IMR-90 (cell line): ENCODE results near the gene FLVCR2. TPM values are rescaled to one million over a fixed set of nuclear protein-coding genes. Genes with fewer than 3 reads are reported as not detected.

Source experiments
- ATAC-seq: fragments of 200-7000 bp; cut with Tn5 transposase; 2 replicates; pipeline ENCODE4 v1.9.1; 2020; ENCODE audit warnings: low read depth, mild to moderate bottlenecking, moderate library complexity
- BruUV-seq: library from RNA; stranded (reverse); fragments of 400-500 nt; replicated peaks from 2 replicates; lab custom pipeline; 2021; lab: Mats Ljungman, UMichigan
- CTCF ChIA-PET: fragments of 300-600 bp; formaldehyde crosslinking; extraction: SDS; loops from one replicate; lab custom pipeline; 2021; ENCODE audit warnings: antibody characterized with exemption; lab: Yijun Ruan, JAX
- POLR2A ChIA-PET: fragments of 300-600 bp; sonication (Branson Sonifier 250); formaldehyde crosslinking; loops from one replicate; lab custom pipeline; 2022; ENCODE audit warnings: antibody characterized with exemption; ENCODE audit not compliant: unreplicated experiment; lab: Charles Lee
- DNase-seq: peaks from one replicate; pipeline ENCODE4 v3.0.0; 2013
- H2AFZ ChIP-seq: replicated peaks from 2 replicates; pipeline ENCODE3; 2013; ENCODE audit warnings: low read length, mild to moderate bottlenecking; ENCODE audit not compliant: poor library complexity
- H2AK5ac ChIP-seq: 2 replicates; pipeline ENCODE4 v1.6.1; 2013; ENCODE audit warnings: low read depth, low read length, inconsistent platforms
- H2AK9ac ChIP-seq: replicated peaks from 2 replicates; pipeline ENCODE3; 2013; ENCODE audit warnings: mild to moderate bottlenecking, low read depth, low read length, moderate library complexity; ENCODE audit not compliant: poor library complexity
- H2BK120ac ChIP-seq: 2 replicates; pipeline ENCODE4 v1.6.1; 2013; ENCODE audit warnings: low read depth, low read length, inconsistent platforms
- H2BK15ac ChIP-seq: 3 replicates; pipeline ENCODE4 v1.6.1; 2013; ENCODE audit warnings: low read depth, low read length, inconsistent platforms
- H2BK20ac ChIP-seq: 2 replicates; pipeline ENCODE4 v1.6.1; 2013; ENCODE audit warnings: low read depth, mild to moderate bottlenecking, inconsistent platforms, low read length, moderate library complexity
- H2BK5ac ChIP-seq: 2 replicates; pipeline ENCODE4 v1.6.1; 2013; ENCODE audit warnings: mild to moderate bottlenecking, low read depth, low read length, inconsistent platforms; ENCODE audit not compliant: poor library complexity, severe bottlenecking
- H3K14ac ChIP-seq: replicated peaks from 2 replicates; pipeline ENCODE4 v1.6.1; 2013; ENCODE audit warnings: low read depth, low read length, inconsistent platforms
- H3K18ac ChIP-seq: 2 replicates; pipeline ENCODE4 v1.6.1; 2013; ENCODE audit warnings: low read depth, low read length, control low read depth
- H3K23ac ChIP-seq: 2 replicates; pipeline ENCODE4 v1.6.1; 2013; ENCODE audit warnings: low read depth, low read length, inconsistent platforms
- H3K27ac ChIP-seq: 2 replicates; pipeline ENCODE4 v1.5.1; 2013; ENCODE audit warnings: mild to moderate bottlenecking, control low read depth, low read length; ENCODE audit not compliant: insufficient read depth
- H3K27me3 ChIP-seq: 2 replicates; pipeline ENCODE4 v1.6.1; 2013; ENCODE audit warnings: low read length; ENCODE audit not compliant: control insufficient read depth, insufficient read depth
- H3K36me3 ChIP-seq: 2 replicates; pipeline ENCODE4 v1.6.1; 2013; ENCODE audit warnings: low read length, mixed read lengths; ENCODE audit not compliant: control insufficient read depth, insufficient read depth
- H3K4ac ChIP-seq: 2 replicates; pipeline ENCODE4 v1.6.1; 2013; ENCODE audit warnings: low read depth, low read length, inconsistent platforms
- H3K4me1 ChIP-seq: 2 replicates; pipeline ENCODE4 v1.6.1; 2013; ENCODE audit warnings: low read length, mixed read lengths; ENCODE audit not compliant: control insufficient read depth, insufficient read depth
- H3K4me2 ChIP-seq: 2 replicates; pipeline ENCODE4 v1.6.1; 2013; ENCODE audit warnings: low read depth, mild to moderate bottlenecking, control low read depth, low read length, moderate library complexity
- H3K4me3 ChIP-seq: 2 replicates; pipeline ENCODE4 v1.5.1; 2013; ENCODE audit warnings: low read depth, mild to moderate bottlenecking, control low read depth, low read length, moderate library complexity; ENCODE audit not compliant: insufficient read depth
- H3K56ac ChIP-seq: 2 replicates; pipeline ENCODE4 v1.6.1; 2013; ENCODE audit warnings: low read length, inconsistent platforms; ENCODE audit not compliant: insufficient read depth; ENCODE audit errors: extremely low read depth
- H3K79me1 ChIP-seq, 2 experiments: 2 replicates each; pipeline ENCODE4 v1.6.1; 2013; ENCODE audit warnings: low read length in 2 of 2, inconsistent platforms in 1 of 2, low read depth in 1 of 2
- H3K9ac ChIP-seq: 2 replicates; pipeline ENCODE4 v1.6.1; 2013; ENCODE audit warnings: low read depth, low read length, control low read depth
- H3K9me1 ChIP-seq: 2 replicates; pipeline ENCODE4 v1.6.1; 2013; ENCODE audit warnings: low read length, inconsistent platforms; ENCODE audit not compliant: insufficient read depth
- H3K9me3 ChIP-seq: 2 replicates; pipeline ENCODE4 v1.6.1; 2013; ENCODE audit warnings: low read length; ENCODE audit not compliant: control insufficient read depth, insufficient read depth
- H4K20me1 ChIP-seq: 2 replicates; pipeline ENCODE4 v1.6.1; 2013; ENCODE audit warnings: low read length, inconsistent platforms; ENCODE audit not compliant: insufficient read depth
- H4K5ac ChIP-seq: 2 replicates; pipeline ENCODE4 v1.6.1; 2013; ENCODE audit warnings: mild to moderate bottlenecking, low read depth, low read length, control low read depth
- H4K8ac ChIP-seq, 2 experiments: 2 replicates each; pipeline ENCODE4 v1.6.1; 2013; ENCODE audit warnings: low read depth in 2 of 2, low read length in 2 of 2, control low read depth in 1 of 2, inconsistent platforms in 1 of 2
- H4K91ac ChIP-seq: 2 replicates; pipeline ENCODE4 v1.6.1; 2013; ENCODE audit warnings: low read depth, low read length, inconsistent platforms; ENCODE audit not compliant: insufficient read depth
- BHLHE40 ChIP-seq: fragments of 150-350 bp; IDR thresholded peaks from 2 replicates; pipeline ENCODE4 v1.6.1; 2016; ENCODE audit warnings: mild to moderate bottlenecking, low read depth, low read length
- CEBPB ChIP-seq: IDR thresholded peaks from 2 replicates; pipeline ENCODE4 v1.6.1; 2012; ENCODE audit warnings: low read depth, low read length, improper control_type of control experiment
- CHD1 ChIP-seq: IDR thresholded peaks from 2 replicates; pipeline ENCODE4 v1.6.1; 2012; ENCODE audit warnings: low read depth, low read length, improper control_type of control experiment
- CTCF ChIP-seq: conservative IDR thresholded peaks from 2 replicates; pipeline ENCODE4 v1.5.1; 2012; ENCODE audit warnings: mild to moderate bottlenecking, low read depth, low read length, improper control_type of control experiment
- ELK1 ChIP-seq: fragments of 150-350 bp; IDR thresholded peaks from 2 replicates; pipeline ENCODE4 v1.6.1; 2016; ENCODE audit warnings: low read depth, mild to moderate bottlenecking, low read length, moderate library complexity, borderline replicate concordance
- MXI1 ChIP-seq: IDR thresholded peaks from 2 replicates; pipeline ENCODE4 v1.6.1; 2012; ENCODE audit warnings: low read depth, mild to moderate bottlenecking, low read length, moderate library complexity, borderline replicate concordance
- NFE2L2 ChIP-seq: fragments of 150-350 bp; IDR thresholded peaks from 2 replicates; pipeline ENCODE4 v1.6.1; 2016; ENCODE audit warnings: low read depth, mild to moderate bottlenecking, low read length
- RCOR1 ChIP-seq: IDR thresholded peaks from 2 replicates; pipeline ENCODE4 v1.6.1; 2012; ENCODE audit warnings: mild to moderate bottlenecking, low read length, improper control_type of control experiment; ENCODE audit not compliant: insufficient replicate concordance
- RFX5 ChIP-seq: IDR thresholded peaks from 2 replicates; pipeline ENCODE4 v1.8.0; 2012; ENCODE audit warnings: low read depth, mild to moderate bottlenecking, low read length, moderate library complexity
- USF2 ChIP-seq: fragments of 150-350 bp; IDR thresholded peaks from 2 replicates; pipeline ENCODE4 v1.6.1; 2017; ENCODE audit warnings: mild to moderate bottlenecking, antibody characterized with exemption, low read length, low read depth
- WGBS, 2 experiments: methylation state at CpG; one replicate each; pipeline versions ENCODE4 v1.1.5 to v1.1.7; 2013; ENCODE audit warnings: missing lambda C conversion rate in 2 of 2; ENCODE audit not compliant: insufficient read length in 1 of 2; ENCODE audit errors: extremely low coverage in 2 of 2; 5-methylcytosine and 5-hydroxymethylcytosine counted together
- dilution Hi-C: fragments of 300-500 bp; cut with HindIII; formaldehyde crosslinking; loops from one replicate; pipeline ENCODE4 v1.14.3; 2018; ENCODE audit warnings: low sequenced_read_pairs; ENCODE audit not compliant: unreplicated experiment
- in situ Hi-C: fragments of 300-500 bp; cut with MboI; formaldehyde crosslinking; loops from 3 replicates; pipeline ENCODE4 v1.14.3; 2019; ENCODE audit warnings: low sequenced_read_pairs, inconsistent platforms, mixed read lengths
- intact Hi-C: fragments of 100-400 bp; cut with micrococcal nuclease; formaldehyde crosslinking; loops from 2 replicates; pipeline ENCODE4 v1.10.0; 2022
- polyA plus RNA-seq, 3 experiments: library from polyadenylated mRNA; depleted of rRNA; stranded (reverse); fragments of >200 nt; gene quantifications; 2 replicates each; pipeline ENCODE4 v1.2.3, GENCODE V29; 2012; ENCODE audit warnings: low replicate concordance in 1 of 3
- total RNA-seq: library from RNA; depleted of rRNA; stranded (reverse); fragments of >200 nt; gene quantifications from 2 replicates; pipeline ENCODE4 v1.2.3, GENCODE V29; 2012

Gene FLVCR2
- total and polyA plus RNA-seq, 2 of the 4 experiments (the other 2 are of a cell fraction), result 0.94 to 1.4 TPM

GRCh38 chr14:75697386-75697785 lies 119.0 kb downstream of the FLVCR2 start:
- Histone ChIP-seq H4K5ac (no peak overlapping the region), H3K4me1 (peaks cover 2% of the 10 kb centered on the region; the same call in 1 of the 2 replicates), H2AK5ac (no peak overlapping the region), H3K79me1 (no peaks in the 10 kb centered on the region), H4K8ac (no peak overlapping the region), H2AK9ac (no peak overlapping the region), H4K20me1 (no peaks in the 10 kb centered on the region), H3K23ac (no peak overlapping the region), H3K18ac (no peak overlapping the region), H3K9me1 (no peaks in the 10 kb centered on the region), H3K27me3 (no peaks in the 10 kb centered on the region), H3K27ac (no peak overlapping the region), H3K56ac (no peak overlapping the region), H2AFZ (no peak overlapping the region), H3K9me3 (0 out of 2 replicates have a peak, but pooled peaks cover 1% of the 10 kb centered on the region), H2BK120ac (no peak overlapping the region), H3K4me2 (no peak overlapping the region), H3K14ac (no peak overlapping the region), H3K4me3 (no peak overlapping the region), H3K9ac (no peak overlapping the region), H2BK20ac (no peak overlapping the region), H2BK15ac (no peak overlapping the region), H4K91ac (no peak overlapping the region), H2BK5ac (no peak overlapping the region), H3K4ac (no peak overlapping the region), H3K36me3 (peaks cover 16% of the 10 kb centered on the region)
- DNase-seq (no peak), ATAC-seq (no peak)
- intact Hi-C loops (no loop called here), in situ Hi-C loops (no loop called here), dilution Hi-C loops (no loop called here)
- ChIA-PET CTCF (interaction anchor here (1.3 to 1.5 kb wide), 2 partner anchors 12 to 282 kb away, joined by 3 to 4 read pairs; no protein-coding TSS in a partner anchor), POLR2A (no interaction called here)
- no CpG with 5 or more reads among the region's 1 CpG for WGBS, 2 experiments
- no peak for TF ChIP-seq ELK1
- TF ChIP-seq BHLHE40, result no peak
- no peak for TF ChIP-seq USF2
- no peak for TF ChIP-seq CHD1
- TF ChIP-seq CTCF, result no peak
- TF ChIP-seq NFE2L2, result no peak
- no peak for TF ChIP-seq MXI1
- TF ChIP-seq RCOR1, result no peak
- no peak for TF ChIP-seq CEBPB
- TF ChIP-seq RFX5, result no peak
- BruUV-seq, result no TSS peak
